ENCODE results near the gene LINC01488. TPM values are rescaled to one million over a fixed set of nuclear protein-coding genes. Genes with fewer than 3 reads are reported as not detected.

LINC01488 gene
- total RNA-seq, 1 donor from 2014 or later = not detected

GRCh38 chr11:69434471-69434931 is 47.0 kb upstream of the LINC01488 start:
- H3K27me3 Mint-ChIP-seq (ENCODE audit: low read depth, unreplicated experiment) = peaks cover 30% of the 10 kb centered on the region
- Histone ChIP-seq H3K9ac (ENCODE audit: low read length) (no peak overlapping the region), H3K9me3 (ENCODE audit: insufficient read depth, low read depth, low read length) (no peaks in the 10 kb centered on the region), H3K27ac (ENCODE audit: low read depth, low read length) (no peak overlapping the region), H2AFZ (ENCODE audit: low read depth, low read length) (no peak overlapping the region), H3K27me3 (ENCODE audit: insufficient read depth, low read length) (no peaks in the 10 kb centered on the region), H3K4me3 (ENCODE audit: insufficient read depth, low read depth, low read length) (no peak overlapping the region), H3K36me3 (ENCODE audit: insufficient read depth, low read length) (no peaks in the 10 kb centered on the region), H3K4me1 (ENCODE audit: insufficient read depth, low read length) (peaks cover 15% of the 10 kb centered on the region), H3K4me2 (ENCODE audit: low read length) (no peak overlapping the region), H3K79me2 (ENCODE audit: insufficient read depth, low read length) (no peaks in the 10 kb centered on the region), H4K20me1 (ENCODE audit: insufficient read depth, low read length) (no peaks in the 10 kb centered on the region)
- peaks cover 2% of the 10 kb centered on the region for H3K36me3 Mint-ChIP-seq (ENCODE audit: low read depth, unreplicated experiment)
- H3K4me1 Mint-ChIP-seq (ENCODE audit: low read depth, unreplicated experiment) = peaks cover 13% of the 10 kb centered on the region
- DNase-seq (ENCODE audit: low read depth) (no peak), FAIRE-seq (no peak)
- H3K4me3 Mint-ChIP-seq (ENCODE audit: unreplicated experiment) = no peak overlapping the region
- peaks cover 7% of the 10 kb centered on the region for H3K9me3 Mint-ChIP-seq (ENCODE audit: unreplicated experiment)
- no peak overlapping the region for H3K27ac Mint-ChIP-seq (ENCODE audit: unreplicated experiment)
- no peak for TF ChIP-seq CTCF (IDR thresholded peaks at IDR 0.05; ENCODE audit: insufficient read depth, low read depth, low read length)
- no peak for TF ChIP-seq EZH2 (IDR thresholded peaks at IDR 0.05; ENCODE audit: insufficient read depth, low read length)

- Mint-ChIP-seq H3K4me3 (ENCODE audit: unreplicated experiment) (no peak overlapping the region), H3K4me1 (ENCODE audit: low read depth, unreplicated experiment) (peaks cover 13% of the 10 kb centered on the region)
- no peak for FAIRE-seq
These were observed 46.1 kb upstream of the LINC01488 start for GRCh38 chr11:69435161-69435986.

More at GRCh38 chr11:69435161-69435986, 46.1 kb upstream of the LINC01488 start:
- Histone ChIP-seq H3K27ac (ENCODE audit: low read depth, low read length) (no peak overlapping the region), H3K9me3 (ENCODE audit: insufficient read depth, low read depth, low read length) (no peaks in the 10 kb centered on the region), H3K79me2 (ENCODE audit: insufficient read depth, low read length) (no peaks in the 10 kb centered on the region), H2AFZ (ENCODE audit: low read depth, low read length) (no peak overlapping the region), H3K36me3 (ENCODE audit: insufficient read depth, low read length) (no peaks in the 10 kb centered on the region), H3K9ac (ENCODE audit: low read length) (no peak overlapping the region), H3K4me2 (ENCODE audit: low read length) (no peak overlapping the region), H3K4me1 (ENCODE audit: insufficient read depth, low read length) (peaks cover 15% of the 10 kb centered on the region), H3K4me3 (ENCODE audit: insufficient read depth, low read depth, low read length) (no peak overlapping the region), H4K20me1 (ENCODE audit: insufficient read depth, low read length) (no peaks in the 10 kb centered on the region), H3K27me3 (ENCODE audit: insufficient read depth, low read length) (no peaks in the 10 kb centered on the region)
- Mint-ChIP-seq H3K27me3 (ENCODE audit: low read depth, unreplicated experiment) (peaks cover 30% of the 10 kb centered on the region), H3K9me3 (ENCODE audit: unreplicated experiment) (peaks cover 7% of the 10 kb centered on the region), H3K36me3 (ENCODE audit: low read depth, unreplicated experiment) (peaks cover 2% of the 10 kb centered on the region), H3K27ac (ENCODE audit: unreplicated experiment) (no peak overlapping the region)
- TF ChIP-seq CTCF (IDR thresholded peaks at IDR 0.05; ENCODE audit: insufficient read depth, low read depth, low read length) (no peak), EZH2 (IDR thresholded peaks at IDR 0.05; ENCODE audit: insufficient read depth, low read length) (no peak)
- no peak for DNase-seq (ENCODE audit: low read depth)
